ENCODE results near the gene OSBPL8.
"Not testable (repeated sequence)": the region's sequence is repeated elsewhere in the genome, so short reads cannot be mapped to it uniquely, and the experiment has no call there.

DNA sequence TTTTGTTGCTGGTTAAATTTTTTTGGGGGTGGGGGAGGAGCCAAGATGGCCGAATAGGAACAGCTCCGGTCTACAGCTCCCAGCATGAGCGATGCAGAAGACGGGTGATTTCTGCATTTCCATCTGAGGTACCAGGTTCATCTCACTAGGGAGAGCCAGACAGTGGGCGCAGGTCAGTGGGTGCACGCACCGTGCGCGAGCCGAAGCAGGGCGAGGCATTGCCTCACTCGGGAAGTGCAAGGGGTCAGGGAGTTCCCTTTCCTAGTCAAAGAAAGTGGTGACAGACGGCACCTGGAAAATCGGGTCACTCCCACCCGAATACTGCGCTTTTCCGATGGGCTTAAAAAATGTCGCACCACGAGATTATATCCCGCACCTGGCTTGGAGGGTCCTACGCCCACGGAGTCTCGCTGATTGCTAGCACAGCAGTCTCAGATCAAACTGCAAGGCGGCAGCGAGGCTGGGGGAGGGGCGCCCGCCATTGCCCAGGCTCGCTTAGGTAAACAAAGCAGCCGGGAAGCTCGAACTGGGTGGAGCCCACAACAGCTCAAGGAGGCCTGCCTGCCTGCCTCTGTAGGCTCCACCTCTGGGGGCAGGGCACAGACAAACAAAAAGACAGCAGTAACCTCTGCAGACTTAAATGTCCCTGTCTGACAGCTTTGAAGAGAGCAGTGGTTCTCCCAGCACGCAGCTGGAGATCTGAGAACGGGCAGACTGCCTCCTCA is 239.8 kb downstream of the OSBPL8 start:
- TF ChIP-seq, protein P1, sequence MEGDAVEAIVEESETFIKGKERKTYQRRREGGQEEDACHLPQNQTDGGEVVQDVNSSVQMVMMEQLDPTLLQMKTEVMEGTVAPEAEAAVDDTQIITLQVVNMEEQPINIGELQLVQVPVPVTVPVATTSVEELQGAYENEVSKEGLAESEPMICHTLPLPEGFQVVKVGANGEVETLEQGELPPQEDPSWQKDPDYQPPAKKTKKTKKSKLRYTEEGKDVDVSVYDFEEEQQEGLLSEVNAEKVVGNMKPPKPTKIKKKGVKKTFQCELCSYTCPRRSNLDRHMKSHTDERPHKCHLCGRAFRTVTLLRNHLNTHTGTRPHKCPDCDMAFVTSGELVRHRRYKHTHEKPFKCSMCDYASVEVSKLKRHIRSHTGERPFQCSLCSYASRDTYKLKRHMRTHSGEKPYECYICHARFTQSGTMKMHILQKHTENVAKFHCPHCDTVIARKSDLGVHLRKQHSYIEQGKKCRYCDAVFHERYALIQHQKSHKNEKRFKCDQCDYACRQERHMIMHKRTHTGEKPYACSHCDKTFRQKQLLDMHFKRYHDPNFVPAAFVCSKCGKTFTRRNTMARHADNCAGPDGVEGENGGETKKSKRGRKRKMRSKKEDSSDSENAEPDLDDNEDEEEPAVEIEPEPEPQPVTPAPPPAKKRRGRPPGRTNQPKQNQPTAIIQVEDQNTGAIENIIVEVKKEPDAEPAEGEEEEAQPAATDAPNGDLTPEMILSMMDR (conservative IDR thresholded peaks at IDR 0.05; ENCODE audit: low read depth in 2 of 2) = not testable (repeated sequence)
- not testable (repeated sequence) for TF ChIP-seq EZH2 (IDR thresholded peaks at IDR 0.05; ENCODE audit: low read depth, unreplicated experiment); POLR2AphosphoS5 (IDR thresholded peaks at IDR 0.05; ENCODE audit: low read depth); JUNB (IDR thresholded peaks at IDR 0.05; ENCODE audit: unreplicated experiment); EZH2phosphoT487 (IDR thresholded peaks at IDR 0.05; ENCODE audit: unreplicated experiment); ZNF114 (CRISPR knock-in tag; IDR thresholded peaks at IDR 0.05); CREB1 (CRISPR knock-in tag; IDR thresholded peaks at IDR 0.05; ENCODE audit: low read depth); STAT1 (IDR thresholded peaks at IDR 0.05; ENCODE audit: unreplicated experiment)
- TF ChIP-seq, protein P2, sequence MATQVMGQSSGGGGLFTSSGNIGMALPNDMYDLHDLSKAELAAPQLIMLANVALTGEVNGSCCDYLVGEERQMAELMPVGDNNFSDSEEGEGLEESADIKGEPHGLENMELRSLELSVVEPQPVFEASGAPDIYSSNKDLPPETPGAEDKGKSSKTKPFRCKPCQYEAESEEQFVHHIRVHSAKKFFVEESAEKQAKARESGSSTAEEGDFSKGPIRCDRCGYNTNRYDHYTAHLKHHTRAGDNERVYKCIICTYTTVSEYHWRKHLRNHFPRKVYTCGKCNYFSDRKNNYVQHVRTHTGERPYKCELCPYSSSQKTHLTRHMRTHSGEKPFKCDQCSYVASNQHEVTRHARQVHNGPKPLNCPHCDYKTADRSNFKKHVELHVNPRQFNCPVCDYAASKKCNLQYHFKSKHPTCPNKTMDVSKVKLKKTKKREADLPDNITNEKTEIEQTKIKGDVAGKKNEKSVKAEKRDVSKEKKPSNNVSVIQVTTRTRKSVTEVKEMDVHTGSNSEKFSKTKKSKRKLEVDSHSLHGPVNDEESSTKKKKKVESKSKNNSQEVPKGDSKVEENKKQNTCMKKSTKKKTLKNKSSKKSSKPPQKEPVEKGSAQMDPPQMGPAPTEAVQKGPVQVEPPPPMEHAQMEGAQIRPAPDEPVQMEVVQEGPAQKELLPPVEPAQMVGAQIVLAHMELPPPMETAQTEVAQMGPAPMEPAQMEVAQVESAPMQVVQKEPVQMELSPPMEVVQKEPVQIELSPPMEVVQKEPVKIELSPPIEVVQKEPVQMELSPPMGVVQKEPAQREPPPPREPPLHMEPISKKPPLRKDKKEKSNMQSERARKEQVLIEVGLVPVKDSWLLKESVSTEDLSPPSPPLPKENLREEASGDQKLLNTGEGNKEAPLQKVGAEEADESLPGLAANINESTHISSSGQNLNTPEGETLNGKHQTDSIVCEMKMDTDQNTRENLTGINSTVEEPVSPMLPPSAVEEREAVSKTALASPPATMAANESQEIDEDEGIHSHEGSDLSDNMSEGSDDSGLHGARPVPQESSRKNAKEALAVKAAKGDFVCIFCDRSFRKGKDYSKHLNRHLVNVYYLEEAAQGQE (IDR thresholded peaks at IDR 0.05; ENCODE audit: unreplicated experiment) = not testable (repeated sequence)
- TF ChIP-seq, protein P3, sequence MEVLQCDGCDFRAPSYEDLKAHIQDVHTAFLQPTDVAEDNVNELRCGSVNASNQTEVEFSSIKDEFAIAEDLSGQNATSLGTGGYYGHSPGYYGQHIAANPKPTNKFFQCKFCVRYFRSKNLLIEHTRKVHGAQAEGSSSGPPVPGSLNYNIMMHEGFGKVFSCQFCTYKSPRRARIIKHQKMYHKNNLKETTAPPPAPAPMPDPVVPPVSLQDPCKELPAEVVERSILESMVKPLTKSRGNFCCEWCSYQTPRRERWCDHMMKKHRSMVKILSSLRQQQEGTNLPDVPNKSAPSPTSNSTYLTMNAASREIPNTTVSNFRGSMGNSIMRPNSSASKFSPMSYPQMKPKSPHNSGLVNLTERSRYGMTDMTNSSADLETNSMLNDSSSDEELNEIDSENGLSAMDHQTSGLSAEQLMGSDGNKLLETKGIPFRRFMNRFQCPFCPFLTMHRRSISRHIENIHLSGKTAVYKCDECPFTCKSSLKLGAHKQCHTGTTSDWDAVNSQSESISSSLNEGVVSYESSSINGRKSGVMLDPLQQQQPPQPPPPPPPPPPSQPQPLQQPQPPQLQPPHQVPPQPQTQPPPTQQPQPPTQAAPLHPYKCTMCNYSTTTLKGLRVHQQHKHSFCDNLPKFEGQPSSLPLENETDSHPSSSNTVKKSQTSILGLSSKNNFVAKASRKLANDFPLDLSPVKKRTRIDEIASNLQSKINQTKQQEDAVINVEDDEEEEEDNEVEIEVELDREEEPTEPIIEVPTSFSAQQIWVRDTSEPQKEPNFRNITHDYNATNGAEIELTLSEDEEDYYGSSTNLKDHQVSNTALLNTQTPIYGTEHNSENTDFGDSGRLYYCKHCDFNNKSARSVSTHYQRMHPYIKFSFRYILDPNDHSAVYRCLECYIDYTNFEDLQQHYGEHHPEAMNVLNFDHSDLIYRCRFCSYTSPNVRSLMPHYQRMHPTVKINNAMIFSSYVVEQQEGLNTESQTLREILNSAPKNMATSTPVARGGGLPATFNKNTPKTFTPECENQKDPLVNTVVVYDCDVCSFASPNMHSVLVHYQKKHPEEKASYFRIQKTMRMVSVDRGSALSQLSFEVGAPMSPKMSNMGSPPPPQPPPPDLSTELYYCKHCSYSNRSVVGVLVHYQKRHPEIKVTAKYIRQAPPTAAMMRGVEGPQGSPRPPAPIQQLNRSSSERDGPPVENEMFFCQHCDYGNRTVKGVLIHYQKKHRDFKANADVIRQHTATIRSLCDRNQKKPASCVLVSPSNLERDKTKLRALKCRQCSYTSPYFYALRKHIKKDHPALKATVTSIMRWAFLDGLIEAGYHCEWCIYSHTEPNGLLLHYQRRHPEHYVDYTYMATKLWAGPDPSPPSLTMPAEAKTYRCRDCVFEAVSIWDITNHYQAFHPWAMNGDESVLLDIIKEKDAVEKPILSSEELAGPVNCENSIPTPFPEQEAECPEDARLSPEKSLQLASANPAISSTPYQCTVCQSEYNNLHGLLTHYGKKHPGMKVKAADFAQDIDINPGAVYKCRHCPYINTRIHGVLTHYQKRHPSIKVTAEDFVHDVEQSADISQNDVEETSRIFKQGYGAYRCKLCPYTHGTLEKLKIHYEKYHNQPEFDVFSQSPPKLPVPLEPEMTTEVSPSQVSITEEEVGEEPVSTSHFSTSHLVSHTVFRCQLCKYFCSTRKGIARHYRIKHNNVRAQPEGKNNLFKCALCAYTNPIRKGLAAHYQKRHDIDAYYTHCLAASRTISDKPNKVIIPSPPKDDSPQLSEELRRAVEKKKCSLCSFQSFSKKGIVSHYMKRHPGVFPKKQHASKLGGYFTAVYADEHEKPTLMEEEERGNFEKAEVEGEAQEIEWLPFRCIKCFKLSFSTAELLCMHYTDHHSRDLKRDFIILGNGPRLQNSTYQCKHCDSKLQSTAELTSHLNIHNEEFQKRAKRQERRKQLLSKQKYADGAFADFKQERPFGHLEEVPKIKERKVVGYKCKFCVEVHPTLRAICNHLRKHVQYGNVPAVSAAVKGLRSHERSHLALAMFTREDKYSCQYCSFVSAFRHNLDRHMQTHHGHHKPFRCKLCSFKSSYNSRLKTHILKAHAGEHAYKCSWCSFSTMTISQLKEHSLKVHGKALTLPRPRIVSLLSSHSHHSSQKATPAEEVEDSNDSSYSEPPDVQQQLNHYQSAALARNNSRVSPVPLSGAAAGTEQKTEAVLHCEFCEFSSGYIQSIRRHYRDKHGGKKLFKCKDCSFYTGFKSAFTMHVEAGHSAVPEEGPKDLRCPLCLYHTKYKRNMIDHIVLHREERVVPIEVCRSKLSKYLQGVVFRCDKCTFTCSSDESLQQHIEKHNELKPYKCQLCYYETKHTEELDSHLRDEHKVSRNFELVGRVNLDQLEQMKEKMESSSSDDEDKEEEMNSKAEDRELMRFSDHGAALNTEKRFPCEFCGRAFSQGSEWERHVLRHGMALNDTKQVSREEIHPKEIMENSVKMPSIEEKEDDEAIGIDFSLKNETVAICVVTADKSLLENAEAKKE (CRISPR knock-in tag; IDR thresholded peaks at IDR 0.05) = not testable (repeated sequence)
- TF ChIP-seq, protein P4, sequence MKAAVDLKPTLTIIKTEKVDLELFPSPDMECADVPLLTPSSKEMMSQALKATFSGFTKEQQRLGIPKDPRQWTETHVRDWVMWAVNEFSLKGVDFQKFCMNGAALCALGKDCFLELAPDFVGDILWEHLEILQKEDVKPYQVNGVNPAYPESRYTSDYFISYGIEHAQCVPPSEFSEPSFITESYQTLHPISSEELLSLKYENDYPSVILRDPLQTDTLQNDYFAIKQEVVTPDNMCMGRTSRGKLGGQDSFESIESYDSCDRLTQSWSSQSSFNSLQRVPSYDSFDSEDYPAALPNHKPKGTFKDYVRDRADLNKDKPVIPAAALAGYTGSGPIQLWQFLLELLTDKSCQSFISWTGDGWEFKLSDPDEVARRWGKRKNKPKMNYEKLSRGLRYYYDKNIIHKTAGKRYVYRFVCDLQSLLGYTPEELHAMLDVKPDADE (IDR thresholded peaks at IDR 0.05) = not testable (repeated sequence)

Data from GM23338 (cell line).